GM12872 (cell line): ENCODE data around the gene FOXP4.

Source experiments
- CTCF ChIP-seq: IDR thresholded peaks from 3 replicates; pipeline ENCODE4 v1.5.1; 2011; ENCODE audit warnings: low read depth, mild to moderate bottlenecking, low read length, moderate library complexity; ENCODE audit not compliant: insufficient read depth

FOXP4 gene

GRCh38 chr6:41642960-41643898, 97.0 kb downstream of the FOXP4 start:
- no peak for TF ChIP-seq CTCF

GRCh38 chr6:41643899-41644269, 97.7 kb downstream of the FOXP4 start:
- TF ChIP-seq CTCF, result no peak

GRCh38 chr6:41644297-41644879, 98.2 kb downstream of the FOXP4 start:
- no peak for TF ChIP-seq CTCF

- TF ChIP-seq CTCF, result no peak
Measured at GRCh38 chr6:41645007-41645618, 98.9 kb downstream of the FOXP4 start.

DNA sequence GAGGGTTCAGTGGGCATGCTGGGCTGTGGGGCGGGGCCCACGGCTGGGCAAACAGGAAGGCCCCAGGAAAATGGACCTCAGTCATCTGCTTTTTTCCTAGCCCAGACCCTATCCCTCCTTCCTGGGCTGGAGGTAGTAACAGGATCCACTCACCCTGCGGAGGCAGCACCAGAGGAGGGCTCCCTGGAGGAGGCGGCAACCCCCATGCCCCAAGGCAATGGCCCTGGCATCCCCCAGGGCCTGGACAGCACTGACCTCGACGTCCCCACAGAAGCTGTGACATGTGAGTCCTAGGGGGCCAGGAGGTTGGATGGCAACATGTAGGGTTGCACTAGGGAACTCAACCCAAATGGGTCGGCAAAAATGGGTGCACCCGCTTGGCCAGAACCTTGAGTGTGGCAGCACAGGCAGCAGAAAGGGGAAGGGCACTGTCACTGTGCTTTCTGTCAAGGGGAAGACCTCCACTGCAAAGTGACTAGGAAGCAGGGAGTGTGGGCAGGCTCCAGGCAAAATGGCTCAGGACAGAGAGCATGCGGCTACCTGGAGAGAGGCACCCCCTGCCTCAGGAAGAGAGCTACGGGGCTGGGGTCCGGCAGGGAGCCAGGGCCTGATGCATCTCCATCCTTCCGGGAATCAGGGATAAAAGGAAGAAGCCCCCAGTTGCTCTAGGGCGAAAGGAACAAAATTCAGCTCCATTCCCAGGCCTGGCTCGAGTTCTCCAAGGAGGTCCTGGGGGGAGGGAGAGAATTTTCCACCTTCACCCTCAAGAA, 100.0 kb downstream of the FOXP4 start:
- no peak for TF ChIP-seq CTCF

GRCh38 chr6:41647061-41647511, 100.9 kb downstream of the FOXP4 start:
- no peak for TF ChIP-seq CTCF

DNA sequence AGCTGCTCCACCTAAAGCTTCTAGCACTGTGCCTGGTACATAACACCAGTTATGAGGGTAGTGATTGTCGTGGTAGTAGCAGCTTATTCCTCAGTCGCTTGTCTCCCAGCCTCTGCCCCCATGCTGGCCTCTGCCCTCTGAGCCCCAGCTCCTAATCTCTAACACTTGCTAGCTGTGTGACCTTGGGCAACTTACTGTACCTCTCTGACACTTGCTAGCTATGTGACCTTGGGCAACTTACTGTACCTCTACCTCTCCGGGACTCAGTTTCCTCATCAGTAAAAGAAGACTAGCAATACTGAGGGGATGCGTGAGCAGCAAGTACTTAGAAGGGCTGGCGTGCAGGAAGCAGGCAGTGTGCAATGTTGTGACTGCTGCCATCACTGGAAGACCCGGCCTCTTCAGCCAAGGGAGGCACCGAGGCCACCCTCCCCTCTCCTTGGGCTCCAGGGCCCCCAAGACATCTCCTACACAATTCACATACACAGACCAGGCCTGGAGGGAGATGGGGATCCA, 101.9 kb downstream of the FOXP4 start:
- no peak for TF ChIP-seq CTCF
